Stimulated activated naive CD4-positive, alpha-beta T cell (primary cell): ENCODE measurements around the gene LRIG1.

Experiments used
- DNase-seq, 6 experiments: peaks; one replicate each; lab custom pipeline; 2025; lab: John Stamatoyannopoulos, UW

LRIG1 gene, protein sequence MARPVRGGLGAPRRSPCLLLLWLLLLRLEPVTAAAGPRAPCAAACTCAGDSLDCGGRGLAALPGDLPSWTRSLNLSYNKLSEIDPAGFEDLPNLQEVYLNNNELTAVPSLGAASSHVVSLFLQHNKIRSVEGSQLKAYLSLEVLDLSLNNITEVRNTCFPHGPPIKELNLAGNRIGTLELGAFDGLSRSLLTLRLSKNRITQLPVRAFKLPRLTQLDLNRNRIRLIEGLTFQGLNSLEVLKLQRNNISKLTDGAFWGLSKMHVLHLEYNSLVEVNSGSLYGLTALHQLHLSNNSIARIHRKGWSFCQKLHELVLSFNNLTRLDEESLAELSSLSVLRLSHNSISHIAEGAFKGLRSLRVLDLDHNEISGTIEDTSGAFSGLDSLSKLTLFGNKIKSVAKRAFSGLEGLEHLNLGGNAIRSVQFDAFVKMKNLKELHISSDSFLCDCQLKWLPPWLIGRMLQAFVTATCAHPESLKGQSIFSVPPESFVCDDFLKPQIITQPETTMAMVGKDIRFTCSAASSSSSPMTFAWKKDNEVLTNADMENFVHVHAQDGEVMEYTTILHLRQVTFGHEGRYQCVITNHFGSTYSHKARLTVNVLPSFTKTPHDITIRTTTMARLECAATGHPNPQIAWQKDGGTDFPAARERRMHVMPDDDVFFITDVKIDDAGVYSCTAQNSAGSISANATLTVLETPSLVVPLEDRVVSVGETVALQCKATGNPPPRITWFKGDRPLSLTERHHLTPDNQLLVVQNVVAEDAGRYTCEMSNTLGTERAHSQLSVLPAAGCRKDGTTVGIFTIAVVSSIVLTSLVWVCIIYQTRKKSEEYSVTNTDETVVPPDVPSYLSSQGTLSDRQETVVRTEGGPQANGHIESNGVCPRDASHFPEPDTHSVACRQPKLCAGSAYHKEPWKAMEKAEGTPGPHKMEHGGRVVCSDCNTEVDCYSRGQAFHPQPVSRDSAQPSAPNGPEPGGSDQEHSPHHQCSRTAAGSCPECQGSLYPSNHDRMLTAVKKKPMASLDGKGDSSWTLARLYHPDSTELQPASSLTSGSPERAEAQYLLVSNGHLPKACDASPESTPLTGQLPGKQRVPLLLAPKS

DNA sequence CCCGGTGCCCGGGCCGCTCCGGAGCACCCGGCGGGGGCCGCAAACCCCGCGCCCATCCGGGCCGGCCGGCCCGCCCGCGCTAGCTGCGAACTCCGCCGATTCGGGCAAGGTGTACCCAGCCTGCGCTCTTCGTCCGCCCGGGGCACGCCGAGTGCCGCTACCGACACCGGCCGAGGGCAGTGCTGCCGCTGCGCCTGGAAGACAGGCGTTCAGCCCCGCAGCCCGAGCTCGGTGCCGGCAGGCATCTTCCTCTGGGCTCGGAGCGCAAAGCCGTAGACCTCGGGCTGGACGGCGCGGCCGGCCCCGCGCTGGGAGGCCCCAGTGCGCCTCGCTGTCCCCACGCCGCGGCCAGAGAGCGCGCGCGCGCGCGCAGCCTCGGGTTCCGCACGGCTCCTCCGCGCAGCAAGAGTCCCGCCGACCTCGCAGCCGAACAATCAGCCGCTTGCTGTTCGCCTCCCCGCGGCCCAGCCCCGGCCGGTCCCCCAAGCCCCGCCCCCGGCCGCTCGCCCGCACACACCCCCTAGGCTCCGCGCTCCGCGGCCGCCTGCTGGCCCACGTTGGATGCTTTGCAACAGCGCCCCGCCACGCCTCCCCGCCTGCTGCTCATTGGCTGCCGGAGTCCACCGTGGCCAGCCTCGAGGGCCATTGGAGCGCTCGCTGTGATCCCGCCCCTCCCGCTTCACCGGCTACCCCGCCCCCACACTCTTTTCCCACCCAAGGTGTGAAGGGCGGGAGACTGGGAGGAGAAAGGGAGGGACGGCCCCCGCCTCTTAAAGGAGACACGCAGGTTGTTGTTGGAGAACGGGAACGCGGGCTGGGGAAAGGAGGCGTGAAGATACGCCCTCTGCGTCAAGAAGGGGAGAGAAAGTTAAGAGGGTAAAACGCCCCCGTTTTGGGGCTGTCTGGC lies at the start of gene LRIG1:
Gene LRIG1, minus strand, starts transcription at position 447 of the 907 bp plus-strand sequence. CDS start 615 bp downstream, outside the sequence.
- DNase-seq = peak; percentile 89 to 92 (median 91)

DNA sequence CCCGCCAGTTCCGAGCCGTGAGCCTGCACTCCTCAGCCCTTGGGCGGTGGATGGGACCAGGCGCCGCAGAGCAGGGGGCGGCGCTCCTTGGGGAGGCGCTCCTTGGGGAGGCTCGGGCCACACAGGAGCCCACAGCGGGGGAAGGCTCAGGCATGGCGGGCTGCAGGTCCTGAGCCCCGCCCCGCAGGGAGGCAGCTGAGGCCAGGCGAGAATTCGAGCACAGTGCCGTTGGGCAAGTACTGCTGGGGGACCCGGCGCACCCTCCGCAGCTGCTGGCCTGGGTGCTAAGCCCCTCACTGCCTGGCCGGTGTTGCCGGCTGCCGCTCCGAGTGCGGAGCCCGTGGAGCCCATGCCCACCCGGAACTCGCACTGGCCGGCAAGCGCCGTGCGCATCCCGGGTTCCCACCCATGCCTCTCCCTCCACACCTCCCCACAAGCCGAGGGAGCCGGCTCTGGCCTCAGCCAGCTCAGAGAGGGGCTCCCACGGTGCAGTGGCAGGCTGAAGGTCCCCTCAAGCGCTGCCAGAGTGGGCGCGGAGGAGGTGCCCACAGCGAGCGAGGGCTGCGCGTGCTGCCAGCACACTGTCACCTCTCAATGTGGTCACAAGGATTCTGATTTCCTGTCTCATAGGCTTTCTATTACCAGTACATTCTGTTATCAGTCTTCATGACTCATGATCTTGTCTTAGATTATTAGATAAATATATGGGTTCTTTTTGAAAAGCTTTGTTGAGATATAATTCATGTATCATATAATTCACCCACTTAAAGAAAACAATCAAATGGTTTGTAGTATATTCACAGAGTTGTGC lies 44.0 kb upstream of the LRIG1 start:
- DNase-seq = no peak

DNA sequence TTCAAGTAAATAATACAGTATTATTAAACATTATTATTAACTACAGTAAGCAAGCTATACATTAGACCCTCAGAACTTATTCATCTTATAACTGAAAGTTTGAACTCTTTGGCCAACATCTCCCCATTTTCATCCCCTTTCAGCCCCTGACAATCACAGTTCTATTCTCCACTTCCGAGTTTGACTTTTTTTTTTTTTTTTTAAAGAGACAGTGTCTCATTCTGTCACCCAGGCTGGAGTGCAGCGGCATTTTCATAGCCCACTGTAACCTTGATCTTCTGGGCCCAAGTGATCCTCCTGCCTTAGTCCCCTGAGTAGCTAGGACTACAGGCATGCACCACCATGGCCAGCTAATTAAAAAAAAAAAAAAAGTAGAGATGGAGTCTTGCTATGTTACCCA lies 41.3 kb upstream of the LRIG1 start:
- no peak for DNase-seq

DNA sequence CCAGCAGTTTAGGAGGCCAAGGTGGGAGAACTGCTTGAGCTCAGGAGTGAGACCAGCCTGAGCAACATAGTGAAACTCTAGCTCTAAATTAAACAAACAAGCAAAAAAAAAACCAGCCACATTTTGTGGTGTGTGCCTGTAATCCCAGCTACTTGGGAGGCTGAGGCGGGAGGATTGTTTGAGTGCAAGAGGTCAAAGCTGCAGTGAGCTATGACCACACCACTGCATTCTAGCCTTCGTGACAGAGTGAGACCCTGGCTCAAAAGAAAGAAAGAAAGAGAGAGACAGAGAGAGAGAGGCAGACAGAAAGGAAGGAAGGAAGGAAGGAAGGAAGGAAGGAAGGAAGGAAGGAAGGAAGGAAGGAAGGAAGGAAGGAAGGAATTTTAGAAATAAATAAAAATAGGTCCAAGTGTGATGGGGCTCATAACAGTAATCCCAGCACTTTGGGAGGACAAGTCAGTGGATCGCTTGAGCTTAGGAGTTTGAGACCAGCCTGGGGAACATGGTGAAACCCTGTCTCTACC lies 38.7 kb upstream of the LRIG1 start:
- DNase-seq = no peak

DNA sequence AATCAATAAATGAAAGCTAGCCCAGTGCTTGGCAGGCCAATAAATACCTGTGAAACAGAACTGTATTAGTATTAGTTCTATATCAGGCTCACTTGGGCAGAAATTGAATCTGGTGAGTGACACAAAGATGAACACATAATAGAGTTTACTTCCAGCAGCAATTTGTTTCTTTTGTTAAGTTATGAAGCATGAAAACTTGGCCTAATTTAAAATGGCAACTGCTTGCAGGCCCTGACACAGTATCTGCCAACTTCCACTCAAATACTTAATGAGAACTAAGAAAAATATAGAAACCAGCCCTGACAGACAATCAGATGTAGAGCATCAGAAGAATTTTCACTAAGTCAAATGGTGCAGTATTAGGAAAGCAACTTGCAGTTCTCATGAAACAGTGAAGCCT lies 37.6 kb upstream of the LRIG1 start:
- no peak for DNase-seq

- no peak for DNase-seq
These were observed 36.9 kb upstream of the LRIG1 start for GRCh38 chr3:66537735-66538134.

DNA sequence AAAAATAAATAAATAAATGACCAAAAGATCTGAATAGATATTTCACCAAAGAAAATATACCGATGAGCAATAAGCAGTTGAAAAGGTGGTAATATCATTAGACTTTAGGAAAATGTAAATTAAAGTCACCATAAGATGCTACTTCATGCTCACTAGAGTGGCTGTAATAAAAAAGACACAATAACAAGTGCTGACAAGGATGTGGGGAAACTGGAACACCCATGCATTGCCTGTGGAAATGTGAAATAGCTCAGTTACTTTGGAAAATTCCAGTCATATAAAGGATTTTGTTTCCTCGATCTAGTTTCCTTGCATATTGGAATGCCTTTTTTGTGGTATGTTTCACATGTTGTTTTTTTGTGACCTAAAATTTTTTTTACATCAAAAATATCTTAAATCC lies 36.0 kb upstream of the LRIG1 start:
- DNase-seq = no peak

DNA sequence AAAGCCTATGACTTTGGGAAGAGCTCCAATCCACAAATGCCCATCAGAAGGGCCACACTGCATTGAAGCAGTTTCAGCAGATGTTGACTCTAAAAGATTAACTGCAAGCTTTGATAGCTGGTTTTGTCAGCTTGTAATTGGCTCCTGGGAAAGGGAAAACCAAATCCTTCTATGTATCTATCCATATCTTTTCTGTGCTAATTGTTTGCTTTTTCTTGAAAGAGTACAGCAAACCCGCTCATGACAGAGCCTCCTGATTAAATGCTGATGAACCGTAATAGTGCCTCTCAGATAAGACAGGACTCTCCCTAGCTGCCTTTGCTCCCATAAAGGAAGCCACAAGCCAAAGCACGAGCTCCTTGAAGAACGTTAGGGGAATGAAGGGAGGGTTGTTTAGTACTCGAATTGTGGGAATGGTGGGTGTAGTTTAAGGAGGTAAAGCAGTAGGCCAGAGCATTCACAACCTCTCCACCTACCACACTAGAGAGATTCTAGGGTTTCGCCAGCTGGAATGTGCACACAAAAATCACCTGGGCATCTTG lies 33.6 kb upstream of the LRIG1 start:
- DNase-seq = no peak

DNA sequence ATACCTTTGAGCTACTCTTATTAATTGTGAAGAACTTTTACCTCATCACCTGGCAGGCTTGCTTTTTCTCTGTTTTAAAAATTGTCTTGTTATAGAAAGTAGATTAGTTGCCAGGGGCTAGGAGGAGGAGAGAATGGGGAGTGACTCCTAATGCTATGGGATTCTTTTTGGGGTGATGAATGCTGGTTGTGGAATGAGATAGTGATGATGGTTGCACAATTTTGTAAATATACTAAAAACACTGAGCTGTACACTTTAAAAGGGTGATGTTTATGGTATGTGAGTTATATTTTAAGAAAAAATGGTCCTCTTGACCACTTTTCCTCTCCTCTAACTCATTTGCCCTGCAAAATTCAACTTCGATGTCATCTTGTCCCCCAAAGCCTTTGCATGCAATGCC lies 31.8 kb upstream of the LRIG1 start:
- DNase-seq = no peak

GRCh38 chr3:66532160-66532587 lies 31.4 kb upstream of the LRIG1 start:
- no peak for DNase-seq

GRCh38 chr3:66531256-66531655 lies 30.4 kb upstream of the LRIG1 start:
- no peak for DNase-seq

- DNase-seq = no peak
These were observed 26.4 kb upstream of the LRIG1 start for GRCh38 chr3:66527246-66527645.

- no peak for DNase-seq
These were observed 24.9 kb upstream of the LRIG1 start for GRCh38 chr3:66525771-66526170.

DNA sequence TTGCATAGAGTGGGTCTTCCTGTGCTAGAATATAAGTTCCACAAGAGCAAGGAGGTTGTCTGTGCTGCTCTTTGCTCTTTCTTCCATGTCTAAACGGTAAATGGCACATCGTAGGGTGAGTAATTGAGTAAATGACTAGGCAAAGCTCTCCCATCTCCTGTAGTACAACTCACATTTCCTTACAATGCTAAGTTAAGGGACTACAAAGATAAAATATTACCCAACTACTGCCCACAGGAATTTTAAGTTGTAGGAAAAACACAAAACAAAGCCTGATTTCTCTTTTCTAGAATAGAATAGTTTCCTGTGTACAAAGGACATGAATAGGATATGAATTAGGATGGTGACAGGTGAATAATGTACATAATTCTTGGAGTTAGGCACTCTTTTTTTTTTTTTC lies 19.9 kb upstream of the LRIG1 start:
- DNase-seq = no peak

DNA sequence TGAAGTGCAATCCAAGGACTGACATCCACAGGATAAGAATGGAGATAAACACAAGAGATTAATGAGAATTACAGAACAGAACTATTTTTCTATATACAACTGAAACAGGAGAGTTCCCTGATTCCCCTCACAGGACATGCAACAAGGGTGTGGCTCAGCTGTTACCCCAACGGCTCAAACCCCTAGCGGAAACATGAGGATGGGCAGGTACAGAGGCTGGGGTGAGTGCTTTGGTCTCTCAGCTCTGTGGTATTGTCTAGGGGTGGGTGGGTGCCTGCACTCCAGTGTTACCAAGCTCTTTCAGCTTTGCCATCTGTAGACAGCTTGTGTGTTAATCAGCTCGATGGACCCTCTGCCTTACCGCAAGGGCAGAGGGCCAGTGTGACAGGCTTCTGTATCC lies 17.8 kb upstream of the LRIG1 start:
- no peak for DNase-seq

- no peak for DNase-seq
These were observed 17.3 kb upstream of the LRIG1 start for GRCh38 chr3:66518126-66518525.

DNA sequence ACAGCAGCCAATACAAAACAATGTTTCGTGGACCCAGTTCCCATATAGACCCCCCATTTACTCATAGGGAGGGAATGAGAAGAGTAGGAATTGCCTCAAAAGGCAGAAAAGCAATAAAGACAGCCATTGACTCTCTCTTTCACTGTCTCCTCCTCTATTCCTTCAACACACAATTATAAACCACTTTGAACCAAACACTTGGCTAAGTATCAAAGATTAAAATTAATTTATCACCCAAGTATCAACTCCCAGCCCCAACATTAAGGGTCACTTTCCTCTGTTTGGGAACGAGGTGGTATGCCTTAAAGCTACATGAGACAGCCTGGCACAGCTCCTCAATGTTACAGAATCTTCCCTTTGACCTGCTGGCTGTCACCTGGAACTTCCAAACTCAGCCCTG lies 16.4 kb upstream of the LRIG1 start:
- DNase-seq = no peak

GRCh38 chr3:66508461-66508860 lies 7.6 kb upstream of the LRIG1 start:
- no peak for DNase-seq

DNA sequence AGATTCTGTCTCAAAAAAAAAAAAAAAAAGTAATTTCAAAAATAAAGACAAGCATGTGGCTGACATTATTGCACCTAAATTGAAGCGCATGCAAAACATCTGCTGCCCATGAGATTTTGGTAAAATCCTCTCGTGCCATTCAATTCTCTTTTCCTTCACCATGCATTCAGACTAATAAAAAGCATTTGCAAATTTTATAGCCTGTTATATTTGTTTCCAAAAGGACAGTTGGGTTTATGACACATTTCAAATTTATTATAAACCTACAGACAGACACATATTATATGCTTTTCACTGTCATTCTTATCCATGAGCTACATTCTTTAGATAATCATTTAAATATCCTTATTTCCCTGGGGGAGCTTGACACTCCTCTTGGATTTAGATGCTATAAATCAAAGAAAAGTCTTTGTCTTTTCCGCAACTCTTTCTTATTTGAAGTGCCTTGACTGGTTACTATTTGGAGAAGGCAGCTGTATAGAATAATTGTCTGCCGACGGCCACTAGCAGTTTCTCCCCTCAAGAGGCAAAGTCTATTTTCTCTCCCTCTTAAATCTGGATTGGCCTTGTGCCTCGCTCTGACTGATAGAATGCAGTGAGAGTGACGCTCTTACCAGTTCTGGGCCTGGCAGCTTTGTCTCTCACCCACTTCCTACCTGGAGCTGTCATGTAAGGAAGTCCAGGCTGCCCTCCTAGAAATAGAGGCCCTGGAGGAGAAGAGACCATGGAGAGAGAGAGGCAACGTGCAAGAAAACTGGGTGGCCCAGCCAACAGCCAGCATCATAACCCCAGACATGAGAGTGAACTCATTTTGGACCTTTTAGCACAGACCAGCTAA lies 6.8 kb upstream of the LRIG1 start:
- no peak for DNase-seq
